NOMO-1 treated with DMSO at 0.1 percent for 48 hours (cell line): ENCODE data around the gene CACNA1I.

ENCODE experiments used
- DNase-seq: peaks from one replicate; lab custom pipeline; 2025; ENCODE audit not compliant: unreplicated experiment; lab: John Stamatoyannopoulos, UW

Gene CACNA1I

DNA sequence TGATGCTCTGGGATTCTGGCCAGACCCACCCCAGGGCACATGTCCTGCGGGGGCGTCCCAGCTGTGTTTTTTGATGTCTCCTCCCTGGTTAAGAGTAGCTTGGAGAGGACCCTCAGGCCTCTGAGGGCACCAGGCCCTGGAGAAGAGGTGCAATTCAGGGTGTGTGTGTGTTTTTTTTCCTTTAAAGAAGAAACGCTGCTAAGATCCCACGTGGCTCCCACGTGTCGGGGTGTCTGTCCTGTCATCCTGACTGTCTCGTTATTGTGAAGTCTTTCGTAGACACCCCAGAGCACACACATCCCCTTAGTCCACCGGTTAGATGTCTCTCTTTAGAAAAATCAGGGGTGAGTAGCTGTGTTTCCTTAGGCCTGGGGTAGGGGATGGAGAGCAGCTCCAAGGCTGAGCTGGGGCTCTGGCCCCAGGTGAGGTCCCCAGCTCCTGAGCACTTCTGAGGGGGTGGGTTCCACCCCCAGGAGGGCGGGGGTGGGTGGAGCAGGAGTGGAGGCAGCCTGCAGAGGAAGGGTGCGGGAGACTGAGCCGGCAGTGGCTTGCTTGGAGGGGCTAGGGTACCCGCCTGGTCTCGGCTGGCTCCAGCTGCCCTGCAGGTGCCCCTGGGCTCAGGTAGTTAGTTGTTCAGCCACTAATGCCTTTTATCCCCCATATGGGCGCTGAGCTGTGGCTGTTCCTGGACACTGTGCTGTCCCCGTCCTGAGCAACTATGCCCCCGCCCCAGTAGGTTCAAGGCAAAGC, 116.4 kb downstream of the CACNA1I start:
- no peak for DNase-seq

DNA sequence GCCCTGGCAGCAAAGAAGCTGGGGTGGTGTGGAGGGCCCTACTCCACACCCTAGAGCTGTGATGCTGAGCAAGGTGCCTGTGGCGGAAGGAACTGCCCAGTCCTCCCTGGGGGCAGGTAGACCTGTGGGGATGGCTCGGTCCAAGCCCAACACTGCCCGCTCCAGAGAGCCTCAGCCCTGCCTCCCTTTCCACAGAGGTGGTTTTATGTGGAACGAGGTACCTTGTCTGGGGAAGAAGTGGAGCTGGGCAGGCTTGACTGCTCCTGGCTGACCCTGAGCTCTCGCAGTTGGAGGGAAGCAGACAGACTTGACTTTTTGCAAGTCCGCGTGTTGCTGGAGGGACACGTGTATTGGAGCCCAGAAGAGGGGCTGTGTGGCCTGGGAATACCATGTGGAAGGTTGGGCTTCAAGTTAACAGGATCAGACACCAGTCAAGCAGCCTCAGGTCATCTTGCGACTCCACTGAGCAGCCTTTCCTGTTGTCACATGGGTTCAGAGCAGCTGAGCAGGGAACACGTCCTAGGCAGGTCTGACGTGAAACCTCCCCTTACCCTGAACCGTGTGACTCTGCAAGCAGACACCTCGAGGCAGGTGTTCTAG, 117.7 kb downstream of the CACNA1I start:
- DNase-seq = no peak

DNA sequence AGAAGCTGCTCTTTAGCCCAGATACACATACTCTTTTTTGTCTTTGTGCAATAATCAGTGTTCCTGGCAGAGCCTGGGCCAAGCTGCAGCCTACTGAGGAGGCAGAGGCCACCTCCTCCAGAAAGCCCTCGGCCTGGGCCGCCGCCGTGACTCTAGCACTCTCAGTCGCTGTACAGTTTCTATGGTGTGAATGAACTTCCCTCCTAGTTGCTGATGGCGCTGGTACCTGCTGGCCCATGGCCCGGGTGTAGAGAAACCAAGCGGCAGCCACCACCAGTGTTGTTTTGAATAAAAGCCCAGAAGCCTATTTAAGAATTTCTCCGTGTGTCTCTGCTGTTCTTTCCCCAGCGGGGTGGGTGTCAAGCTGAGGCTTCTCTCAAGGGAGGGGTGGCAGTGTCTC, 118.9 kb downstream of the CACNA1I start:
- no peak for DNase-seq

DNA sequence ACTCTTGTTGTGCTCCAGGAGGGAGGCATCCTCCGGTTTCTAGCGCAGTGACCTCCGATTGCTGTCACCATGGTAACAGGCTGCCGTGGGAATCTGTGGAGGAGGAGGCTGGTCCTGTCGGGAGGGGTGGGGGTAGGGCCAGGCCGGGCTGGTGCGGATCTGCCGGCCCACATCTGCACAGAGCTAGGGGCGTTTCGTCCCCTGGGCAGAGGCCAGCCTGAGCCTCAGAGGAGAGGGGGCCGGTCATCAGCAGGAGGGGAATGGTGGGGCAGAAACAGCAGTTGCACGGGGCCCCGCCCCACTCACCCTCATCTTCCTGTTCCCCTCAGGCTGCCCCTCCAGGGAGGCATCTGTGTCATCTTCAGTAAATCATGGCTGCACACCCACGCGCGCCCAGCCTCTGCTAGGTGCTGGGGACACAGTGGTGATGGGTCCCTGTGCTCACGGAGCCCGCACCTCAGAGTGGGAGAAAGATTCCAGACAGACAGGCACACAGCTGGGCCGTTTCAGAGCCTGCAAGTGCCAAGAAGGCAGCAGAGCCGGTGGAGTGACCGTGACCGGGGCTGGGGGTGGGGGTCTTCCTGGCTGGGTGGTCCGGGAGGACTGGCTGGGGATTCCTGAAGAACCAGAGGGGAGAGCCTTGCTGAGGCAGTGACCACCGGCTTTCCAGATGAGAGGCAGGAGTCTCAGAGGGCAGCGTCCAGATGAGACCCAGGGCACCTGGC, 120.5 kb downstream of the CACNA1I start:
- DNase-seq = no peak

DNA sequence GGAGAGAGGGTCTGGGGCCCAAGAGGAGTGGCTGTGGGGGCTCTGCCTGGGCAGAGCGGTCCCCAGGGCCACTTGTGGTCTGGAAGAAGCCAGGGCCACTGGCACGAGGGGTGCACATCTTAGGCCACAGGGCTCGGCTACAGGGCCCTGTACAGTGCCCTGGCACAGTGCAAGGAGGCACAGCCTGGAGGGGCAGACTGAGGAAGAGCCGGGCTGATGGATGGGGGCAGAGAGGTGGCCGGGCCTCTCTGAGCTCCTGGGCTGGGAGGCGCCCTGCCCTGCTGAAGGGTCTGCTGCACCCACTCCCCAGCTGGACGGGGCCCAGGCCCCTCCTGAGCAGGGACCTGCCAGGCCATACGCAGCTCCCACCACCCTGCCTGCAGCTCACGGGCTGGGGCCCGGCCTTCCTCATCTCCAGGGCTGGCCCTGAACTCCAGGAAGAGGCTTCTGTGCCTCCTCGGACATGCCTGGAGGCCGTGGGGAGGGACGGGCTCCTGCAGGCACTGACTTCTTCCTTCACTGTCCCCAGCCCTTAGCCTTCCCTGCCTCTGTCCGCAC, 123.5 kb downstream of the CACNA1I start:
- no peak for DNase-seq

GRCh38 chr22:39697790-39698430, 127.4 kb downstream of the CACNA1I start:
- no peak for DNase-seq

- DNase-seq = no peak
These were observed 129.2 kb downstream of the CACNA1I start for GRCh38 chr22:39699631-39700360.

GRCh38 chr22:39700565-39700964, 130.0 kb downstream of the CACNA1I start:
- DNase-seq = no peak

DNA sequence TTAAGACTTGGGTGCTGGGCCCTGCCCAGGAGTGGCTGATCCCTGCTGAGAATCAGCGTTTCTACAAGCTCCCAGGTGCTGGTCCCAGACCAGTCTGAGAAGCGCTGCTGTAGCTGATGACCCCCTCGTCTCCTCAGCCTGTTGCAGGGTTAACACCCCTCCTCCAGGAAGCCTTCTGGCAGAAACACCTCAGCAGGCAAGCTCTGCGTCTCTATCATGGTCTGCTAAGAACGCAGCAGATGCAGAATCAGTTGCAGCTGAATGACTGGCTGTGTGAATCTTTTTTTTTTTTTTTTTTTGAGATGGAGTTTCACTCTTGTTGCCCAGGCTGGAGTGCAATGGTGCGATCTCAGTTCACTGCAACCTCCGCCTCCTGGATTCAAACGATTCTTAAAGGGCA, 132.5 kb downstream of the CACNA1I start:
- no peak for DNase-seq

DNA sequence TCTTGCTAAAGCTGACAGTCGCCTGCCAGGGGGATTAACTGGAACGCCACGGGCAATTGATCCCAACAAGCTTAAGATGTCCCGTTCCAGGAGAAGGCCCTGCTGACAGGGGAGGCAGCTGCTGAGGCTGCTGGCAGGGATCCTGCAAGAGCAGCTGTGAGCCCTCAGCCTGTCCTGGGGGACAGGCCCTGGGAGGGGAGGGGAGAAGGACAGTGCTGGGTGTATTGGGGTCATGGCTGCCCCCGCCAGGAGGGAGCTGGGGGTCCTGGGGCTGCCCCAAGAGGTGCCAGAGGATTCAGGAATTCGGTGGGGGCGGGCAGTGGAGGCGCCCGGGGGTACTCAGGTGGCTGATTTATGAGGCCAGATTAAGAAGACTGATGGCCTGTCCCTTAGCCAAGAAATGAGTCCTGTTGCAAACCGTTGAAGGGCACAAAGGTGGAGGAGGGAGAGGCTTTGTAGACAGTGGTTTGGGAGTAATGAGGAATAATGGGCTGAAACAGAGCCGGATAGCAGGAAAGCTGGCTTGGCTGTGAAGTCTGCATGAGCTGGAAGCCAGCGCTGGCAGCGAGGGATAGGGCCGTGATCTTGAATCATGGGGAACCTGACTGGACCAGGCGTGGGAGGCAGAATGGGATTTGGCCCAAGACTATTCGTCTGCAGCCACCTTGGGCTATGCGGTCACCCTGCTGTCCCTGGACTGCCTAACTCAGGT, 133.5 kb downstream of the CACNA1I start:
- no peak for DNase-seq

DNA sequence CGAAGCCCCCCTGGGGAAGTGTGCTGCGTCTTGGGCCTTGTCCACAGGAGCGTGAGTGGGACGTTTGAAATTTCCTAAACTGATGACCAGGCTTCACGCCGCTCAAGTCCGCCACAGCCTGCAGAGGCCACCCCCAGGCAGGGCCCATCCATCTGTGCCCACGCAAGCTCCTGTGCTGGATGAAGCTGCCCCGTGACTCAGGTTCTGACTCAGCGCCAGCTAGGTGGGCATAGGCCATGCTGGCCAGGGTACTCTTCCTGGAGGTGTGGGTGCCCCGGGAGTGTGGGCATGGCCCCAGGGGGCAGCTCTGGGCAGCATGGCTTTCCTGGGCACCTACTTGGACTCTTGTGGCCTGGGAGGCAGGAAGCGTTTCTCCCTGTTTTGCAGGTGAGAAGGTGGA, 134.8 kb downstream of the CACNA1I start:
- DNase-seq = no peak

GRCh38 chr22:39706376-39707140, 136.0 kb downstream of the CACNA1I start:
- DNase-seq = no peak

DNA sequence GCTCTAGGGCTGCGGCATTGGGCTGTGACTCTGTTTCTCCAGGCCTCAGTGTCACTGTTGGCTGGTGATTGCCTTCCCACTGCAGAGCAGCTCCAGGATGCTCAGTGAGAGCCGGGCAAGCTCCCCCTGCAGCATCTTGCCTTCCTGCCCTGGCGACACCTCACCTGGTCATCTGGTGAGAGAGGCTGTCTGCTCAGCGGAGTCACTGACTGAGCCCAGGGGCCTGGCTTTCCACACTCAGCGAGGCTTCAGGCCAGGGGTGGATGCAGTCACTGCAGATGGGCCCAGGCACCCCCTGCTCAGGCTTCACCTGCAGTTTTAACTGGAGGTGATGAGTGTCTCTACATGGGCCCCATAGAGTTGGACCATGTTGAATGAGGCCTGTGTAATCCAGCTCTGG, 136.8 kb downstream of the CACNA1I start:
- no peak for DNase-seq

GRCh38 chr22:39707816-39708215, 137.3 kb downstream of the CACNA1I start:
- no peak for DNase-seq

DNA sequence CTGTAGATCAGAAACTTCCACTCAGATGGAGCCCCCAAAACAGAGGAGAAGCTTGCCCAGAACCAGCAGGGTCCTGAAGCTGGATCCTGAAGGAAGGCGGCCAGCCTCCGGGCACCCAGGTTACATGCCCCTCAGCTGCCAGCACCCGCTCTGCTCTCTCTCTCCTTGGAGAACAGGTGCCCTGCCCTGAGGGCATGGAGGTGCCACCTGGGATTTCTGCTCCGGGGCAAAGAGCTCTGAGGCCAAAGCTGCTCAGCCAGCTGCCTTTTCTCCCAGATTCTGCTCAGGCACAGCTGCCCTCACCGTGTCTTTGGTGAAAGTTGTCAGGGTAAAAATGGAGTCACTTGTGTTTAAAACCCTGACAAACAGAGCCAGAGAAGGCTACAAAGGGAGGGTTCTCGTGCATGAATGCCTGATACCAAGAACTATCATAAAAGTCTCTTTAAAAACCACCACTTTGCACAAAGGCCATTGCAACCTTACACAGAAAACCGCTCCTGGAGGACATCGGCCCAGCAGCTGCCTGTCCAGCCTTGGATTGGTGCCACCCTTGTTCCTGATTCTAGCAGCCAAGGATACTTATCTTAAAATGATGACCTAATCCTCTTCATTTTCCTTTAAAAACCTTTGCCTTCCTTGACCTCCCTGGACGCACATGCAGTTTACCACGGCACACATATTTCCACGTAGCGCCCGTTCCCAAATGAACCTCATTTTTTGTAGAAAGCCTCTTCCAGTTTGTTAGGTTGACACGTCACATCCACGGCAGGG, 140.0 kb downstream of the CACNA1I start:
- no peak for DNase-seq

DNA sequence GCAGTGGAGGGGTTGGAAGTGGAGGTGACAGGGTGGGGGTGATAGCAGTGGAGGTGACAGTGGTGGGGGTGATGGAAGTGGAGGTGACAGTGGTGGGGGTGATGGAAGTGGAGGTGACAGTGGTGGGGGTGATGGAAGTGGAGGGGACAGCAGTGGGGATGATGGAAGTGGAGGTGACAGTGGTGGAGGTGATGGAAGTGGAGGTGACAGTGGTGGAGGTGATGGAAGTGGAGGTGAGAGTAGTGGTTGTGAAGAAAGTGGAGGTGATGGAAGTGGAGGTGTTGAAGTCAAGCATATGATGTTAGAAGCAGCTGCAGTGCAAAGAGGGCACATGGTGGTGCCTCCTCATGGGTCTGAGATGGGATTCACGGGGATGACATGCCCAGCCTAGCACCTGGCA, 141.5 kb downstream of the CACNA1I start:
- DNase-seq = no peak

GRCh38 chr22:39712751-39713525, 142.4 kb downstream of the CACNA1I start:
- no peak for DNase-seq

DNA sequence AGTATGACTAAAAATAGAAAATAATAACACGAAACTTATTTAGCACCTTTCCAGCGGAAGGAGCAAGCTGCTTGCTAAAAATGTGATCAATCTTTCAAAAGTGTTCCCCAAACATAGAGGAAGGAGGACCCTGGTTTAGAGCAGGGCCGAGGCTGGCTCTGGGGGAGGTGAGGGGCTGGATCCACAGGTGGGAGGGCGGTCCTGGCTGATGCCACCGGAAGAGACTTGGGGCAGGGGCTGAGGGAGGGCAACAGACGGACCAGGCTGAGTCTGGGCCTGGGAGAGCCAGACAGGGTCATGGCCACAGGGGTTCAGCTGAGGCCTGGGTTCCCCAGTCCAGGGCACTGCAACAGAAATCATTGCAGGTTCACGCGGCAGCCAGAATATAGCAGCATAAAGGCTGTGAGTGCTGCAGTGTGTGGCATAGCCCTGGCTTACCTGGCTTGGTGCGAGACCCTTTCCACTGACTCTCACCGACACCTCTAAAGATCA, 143.3 kb downstream of the CACNA1I start:
- no peak for DNase-seq
